Hematopoietic multipotent progenitor cell treated with erythropoietin and hydrocortisone succinate and interleukin-3 and kit ligand, for 6 days (in vitro differentiated cells): ENCODE measurements around the gene ZNF8.
A peak's percentile ranks its signal among the peaks of the same experiment; 100 is the strongest.
"Not testable (repeated sequence)": the region's sequence is repeated elsewhere in the genome, so short reads cannot be mapped to it uniquely, and the experiment has no call there.

Experiments
- DNase-seq: peaks from one replicate; pipeline ENCODE4 v3.0.0-alpha.2; 2015

The ZNF8 gene

GRCh38 chr19:58338336-58338735, 59.6 kb downstream of the ZNF8 start:
- no peak for DNase-seq

- no peak for DNase-seq
These were observed 60.2 kb downstream of the ZNF8 start for GRCh38 chr19:58338825-58339558.

GRCh38 chr19:58345558-58345957, 66.8 kb downstream of the ZNF8 start:
- no peak for DNase-seq

DNA sequence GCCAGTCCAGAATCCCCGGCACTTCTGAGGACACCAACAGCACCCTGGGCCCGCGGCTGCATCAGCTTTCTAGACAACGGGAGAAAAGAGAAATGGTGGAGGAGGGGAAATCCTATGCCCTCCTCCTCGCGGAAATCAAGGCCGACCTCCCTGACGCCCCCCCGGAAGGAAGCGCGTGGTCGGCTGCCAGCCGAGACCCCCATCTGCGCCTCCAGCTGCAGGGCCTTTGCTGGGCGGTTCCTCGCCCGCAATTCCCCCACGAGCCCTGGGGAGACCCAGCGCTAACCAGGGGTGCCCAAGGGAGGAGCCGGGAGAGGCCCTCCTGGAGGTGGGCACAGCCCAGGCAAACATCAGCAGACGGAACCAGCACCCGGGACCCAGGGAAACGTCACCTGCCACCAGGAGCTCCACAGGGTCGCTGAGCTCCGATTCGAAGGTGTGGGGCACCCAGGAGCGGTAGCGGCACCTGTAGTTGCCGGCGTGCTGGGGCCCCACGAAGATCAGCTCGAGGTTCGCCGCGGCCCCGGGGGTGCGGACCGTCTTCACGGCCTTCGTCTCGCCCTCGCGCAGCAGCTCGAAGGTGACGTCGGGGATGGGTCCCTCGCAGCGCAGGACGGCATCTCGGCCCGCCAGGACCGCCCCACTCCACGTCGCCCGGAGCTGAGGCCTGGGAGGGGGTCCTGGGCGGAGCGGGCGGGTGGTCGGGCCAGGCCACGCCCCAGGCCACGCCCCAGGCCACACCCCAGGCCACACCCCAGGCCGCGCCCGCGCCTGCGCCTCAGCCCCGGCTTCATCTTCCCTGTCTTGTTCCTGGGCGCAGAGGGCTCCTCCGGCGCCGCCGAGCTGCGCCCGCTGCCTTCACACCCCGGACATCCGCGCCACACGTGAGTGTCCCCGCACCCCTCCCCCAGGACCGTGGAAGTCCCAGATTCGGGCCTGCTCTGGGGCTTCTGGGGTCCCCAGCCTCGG, 68.5 kb downstream of the ZNF8 start:
- peak; percentile 58 for DNase-seq

GRCh38 chr19:58348080-58348479, 69.3 kb downstream of the ZNF8 start:
- not testable (repeated sequence) for DNase-seq

DNA sequence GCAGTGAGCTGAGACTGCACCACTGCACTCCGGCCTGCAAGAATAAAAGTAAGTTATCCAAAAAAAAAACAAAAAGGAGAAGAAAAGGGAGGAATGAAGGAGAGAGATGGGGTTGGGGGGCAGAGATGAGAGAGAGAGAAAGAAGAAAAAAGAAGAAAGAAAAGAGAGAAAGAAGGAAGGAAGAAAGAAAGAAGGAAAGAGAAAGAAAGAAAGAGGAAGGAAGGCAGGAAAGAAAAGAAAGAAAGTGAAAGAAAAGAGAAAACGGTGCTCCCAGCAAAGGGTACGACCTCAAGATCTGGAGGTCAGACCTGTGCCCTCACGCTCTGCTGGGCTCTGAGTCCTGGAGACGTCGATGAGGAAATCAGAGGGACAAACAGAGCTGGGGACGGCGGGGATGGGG, 70.8 kb downstream of the ZNF8 start:
- no peak for DNase-seq

DNA sequence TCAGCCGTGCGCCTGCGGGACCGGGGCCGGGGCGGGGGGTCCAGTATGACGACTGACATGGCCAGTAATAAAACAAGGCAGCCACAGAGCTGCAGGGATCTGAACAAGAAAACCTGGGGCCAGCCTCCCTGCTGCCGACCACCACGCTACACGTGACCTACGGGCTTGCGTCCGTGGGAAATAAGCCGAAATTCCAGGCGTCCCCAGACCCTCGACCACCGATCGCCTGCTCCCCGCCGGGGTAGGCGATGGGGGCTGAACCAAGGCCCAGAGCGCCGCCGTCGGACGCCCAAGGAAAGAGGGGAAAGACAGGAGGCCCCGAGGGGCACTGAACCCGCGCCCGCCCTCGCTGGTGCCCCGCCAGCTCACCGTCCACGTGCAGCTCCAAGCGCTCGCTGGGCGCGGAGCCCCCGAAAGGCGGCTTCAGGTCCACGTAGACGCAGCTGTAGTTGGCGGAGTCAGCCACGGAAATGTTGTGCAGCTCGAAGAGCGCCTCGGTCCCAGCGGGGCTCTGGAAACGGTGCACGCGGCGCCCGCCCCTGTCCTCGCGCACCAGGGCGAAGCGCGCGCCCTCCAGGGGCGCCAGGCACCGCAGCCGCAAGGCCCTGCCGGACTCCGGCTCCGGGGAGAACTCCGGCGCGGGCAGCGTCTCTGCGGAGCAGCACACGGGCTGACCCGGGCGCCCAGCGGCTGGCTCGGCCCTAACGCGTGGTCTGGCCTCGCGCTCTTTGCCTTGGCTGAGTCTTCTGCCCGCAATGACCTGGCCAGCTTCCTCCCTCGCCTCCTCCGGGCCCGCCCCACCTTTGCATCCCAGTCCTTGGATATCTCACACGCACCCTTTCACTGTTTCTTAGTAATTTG, 71.5 kb downstream of the ZNF8 start:
- no peak for DNase-seq

GRCh38 chr19:58350871-58351557, 72.3 kb downstream of the ZNF8 start:
- DNase-seq: no peak

- no peak for DNase-seq
These were observed 72.8 kb downstream of the ZNF8 start for GRCh38 chr19:58351558-58351878.

GRCh38 chr19:58351990-58352755, 73.4 kb downstream of the ZNF8 start:
- DNase-seq: no peak
